OCI-LY1 (cell line): ENCODE measurements around the gene MGME1.

Experiments
- H2AFZ ChIP-seq: fragments of 200-600 bp; sonication (generic), shearing (Covaris generic); 2 replicates; pipeline ENCODE4 v1.6.0; 2014; ENCODE audit warnings: antibody characterized with exemption, mild to moderate bottlenecking, low read length
- H3F3A ChIP-seq: fragments of 200-600 bp; sonication (generic), shearing (Covaris generic); 2 replicates; pipeline ENCODE4 v1.6.0; 2014; ENCODE audit warnings: mild to moderate bottlenecking, antibody characterized with exemption, low read length, moderate library complexity; ENCODE audit not compliant: insufficient read depth
- H3K27ac ChIP-seq: fragments of 200-600 bp; sonication (generic); 2 replicates; pipeline ENCODE4 v1.5.1; 2014; ENCODE audit warnings: low read length, mixed run types, mild to moderate bottlenecking, low read depth; ENCODE audit not compliant: poor library complexity, severe bottlenecking
- H3K27me3 ChIP-seq: fragments of 200-600 bp; sonication (generic); 2 replicates; pipeline ENCODE4 v1.6.0; 2014; ENCODE audit warnings: antibody characterized with exemption, mild to moderate bottlenecking, low read length, moderate library complexity; ENCODE audit not compliant: insufficient read depth
- H3K36me3 ChIP-seq: fragments of 200-600 bp; sonication (generic); 2 replicates; pipeline ENCODE4 v1.6.1; 2014; ENCODE audit warnings: mild to moderate bottlenecking, antibody characterized with exemption, low read length, moderate library complexity, mixed read lengths; ENCODE audit not compliant: insufficient read depth
- H3K4me1 ChIP-seq: fragments of 200-600 bp; sonication (generic); 2 replicates; pipeline ENCODE4 v1.5.1; 2014; ENCODE audit warnings: mild to moderate bottlenecking, low read length, moderate library complexity; ENCODE audit not compliant: insufficient read depth, severe bottlenecking
- H3K4me2 ChIP-seq: fragments of 200-600 bp; sonication (generic), shearing (Covaris generic); 2 replicates; pipeline ENCODE4 v1.6.1; 2014; ENCODE audit warnings: low read length
- H3K4me3 ChIP-seq: fragments of 200-600 bp; sonication (generic); 2 replicates; pipeline ENCODE4 v1.5.1; 2014; ENCODE audit warnings: low read length, low read depth, mild to moderate bottlenecking, mixed read lengths; ENCODE audit not compliant: poor library complexity, severe bottlenecking
- H3K79me2 ChIP-seq: fragments of 200-600 bp; shearing (Covaris generic); 2 replicates; pipeline ENCODE4 v1.6.1; 2016; ENCODE audit warnings: mixed run types, low read length, mixed read lengths; ENCODE audit not compliant: insufficient read depth
- H3K9ac ChIP-seq: fragments of 200-600 bp; sonication (generic), shearing (Covaris generic); 2 replicates; pipeline ENCODE4 v1.6.1; 2014; ENCODE audit warnings: mild to moderate bottlenecking, low read length, mixed read lengths
- H3K9me2 ChIP-seq: fragments of 200-600 bp; sonication (generic), shearing (Covaris generic); 2 replicates; pipeline ENCODE4 v1.6.1; 2014; ENCODE audit warnings: low read depth, mild to moderate bottlenecking, low read length, mixed read lengths
- H3K9me3 ChIP-seq: fragments of 200-600 bp; shearing (Covaris generic); 2 replicates; pipeline ENCODE4 v1.6.1; 2014; ENCODE audit warnings: low read length, mixed read lengths
- H4K20me1 ChIP-seq: fragments of 200-600 bp; sonication (generic), shearing (Covaris generic); 2 replicates; pipeline ENCODE4 v1.6.0; 2016; ENCODE audit warnings: mild to moderate bottlenecking, low read length; ENCODE audit not compliant: insufficient read depth
- CTCF ChIP-seq: fragments of 200-600 bp; sonication (generic), shearing (Covaris generic); IDR thresholded peaks from 2 replicates; pipeline ENCODE4 v1.5.1; 2017; ENCODE audit warnings: mild to moderate bottlenecking, antibody characterized with exemption, low read length, moderate library complexity, mixed read lengths
- EZH2 ChIP-seq: fragments of 200-600 bp; sonication (generic), shearing (Covaris generic); IDR thresholded peaks from 2 replicates; pipeline ENCODE4 v1.8.0; 2017; ENCODE audit warnings: borderline replicate concordance, mixed run types, mild to moderate bottlenecking, antibody characterized with exemption, low read length, moderate library complexity, mixed read lengths

Gene MGME1

GRCh38 chr20:17928633-17929311 lies 40.0 kb upstream of the MGME1 start:
- Histone ChIP-seq H3K9me3 (no peaks in the 10 kb centered on the region), H4K20me1 (no peaks in the 10 kb centered on the region), H3K27me3 (no peaks in the 10 kb centered on the region), H3K9me2 (no peaks in the 10 kb centered on the region), H3K36me3 (no peaks in the 10 kb centered on the region; the same call in 1 of the 2 replicates), H3K4me2 (no peak overlapping the region), H3F3A (no peaks in the 10 kb centered on the region), H3K27ac (no peak overlapping the region), H3K9ac (no peak overlapping the region), H2AFZ (no peak overlapping the region), H3K79me2 (no peaks in the 10 kb centered on the region), H3K4me1 (no peaks in the 10 kb centered on the region), H3K4me3 (no peak overlapping the region)
- no peak for TF ChIP-seq EZH2

GRCh38 chr20:17931513-17931912 lies 37.3 kb upstream of the MGME1 start:
- Histone ChIP-seq H3K9me2 (no peaks in the 10 kb centered on the region), H3K4me2 (no peak overlapping the region), H2AFZ (no peak overlapping the region), H3K9me3 (no peaks in the 10 kb centered on the region), H3K4me1 (no peaks in the 10 kb centered on the region), H4K20me1 (no peaks in the 10 kb centered on the region), H3K27ac (no peak overlapping the region), H3K9ac (no peak overlapping the region), H3F3A (no peaks in the 10 kb centered on the region), H3K27me3 (no peaks in the 10 kb centered on the region), H3K79me2 (no peaks in the 10 kb centered on the region), H3K36me3 (no peaks in the 10 kb centered on the region; the same call in 1 of the 2 replicates), H3K4me3 (no peak overlapping the region)
- TF ChIP-seq CTCF (no peak), EZH2 (no peak)

GRCh38 chr20:17932396-17932795 lies 36.4 kb upstream of the MGME1 start:
- no peaks in the 10 kb centered on the region for H3K9me3 ChIP-seq
- H4K20me1 ChIP-seq, result no peaks in the 10 kb centered on the region
- H3K9ac ChIP-seq, result no peak overlapping the region
- H3K4me1 ChIP-seq, result no peaks in the 10 kb centered on the region
- no peaks in the 10 kb centered on the region for H3F3A ChIP-seq
- no peak overlapping the region for H3K4me3 ChIP-seq
- no peaks in the 10 kb centered on the region; the same call in 1 of the 2 replicates for H3K36me3 ChIP-seq
- no peak overlapping the region for H3K27ac ChIP-seq
- H3K27me3 ChIP-seq, result no peaks in the 10 kb centered on the region
- H3K9me2 ChIP-seq, result no peaks in the 10 kb centered on the region
- no peaks in the 10 kb centered on the region for H3K79me2 ChIP-seq
- no peak overlapping the region for H2AFZ ChIP-seq
- no peak overlapping the region for H3K4me2 ChIP-seq
- no peak for TF ChIP-seq CTCF

- Histone ChIP-seq H3K4me2 (no peak overlapping the region), H3K9ac (no peak overlapping the region)
- no peak for TF ChIP-seq CTCF
- no peak for TF ChIP-seq EZH2
Observed at GRCh38 chr20:17933121-17933520, 35.7 kb upstream of the MGME1 start.

More at GRCh38 chr20:17933121-17933520, 35.7 kb upstream of the MGME1 start:
- Histone ChIP-seq H3F3A (no peaks in the 10 kb centered on the region), H3K79me2 (no peaks in the 10 kb centered on the region), H3K36me3 (no peaks in the 10 kb centered on the region; the same call in 1 of the 2 replicates), H3K9me3 (no peaks in the 10 kb centered on the region), H3K4me1 (no peaks in the 10 kb centered on the region), H2AFZ (no peak overlapping the region), H3K27me3 (no peaks in the 10 kb centered on the region), H3K27ac (no peak overlapping the region), H3K9me2 (no peaks in the 10 kb centered on the region), H3K4me3 (no peak overlapping the region), H4K20me1 (no peaks in the 10 kb centered on the region)
